HG03565 (cell line): Measurements from ENCODE around the gene PTPRF.
"Not testable (repeated sequence)": the region's sequence is repeated elsewhere in the genome, so short reads cannot be mapped to it uniquely, and the experiment has no call there.

Experiments used
- ATAC-seq: cut with Tn5 transposase; IDR thresholded peaks from one replicate; pipeline ENCODE4 v1.9.1; 2021; ENCODE audit warnings: mild to moderate bottlenecking, moderate library complexity; ENCODE audit not compliant: unreplicated experiment

The PTPRF gene

GRCh38 chr1:43530483-43531106 lies at the start of gene PTPRF:
Gene PTPRF (plus strand): TSS chr1:43530883. CDS start chr1:43545076, 14,193 bp downstream.
- no peak for ATAC-seq

- ATAC-seq, result no peak
Measured at GRCh38 chr1:43481491-43481890, 49.2 kb upstream of the PTPRF start.

- no peak for ATAC-seq
Measured at GRCh38 chr1:43482215-43482614, 48.5 kb upstream of the PTPRF start.

- ATAC-seq, result no peak
Measured at GRCh38 chr1:43484367-43484766, 46.3 kb upstream of the PTPRF start.

- no peak for ATAC-seq
Measured at GRCh38 chr1:43488165-43488564, 42.5 kb upstream of the PTPRF start.

- no peak for ATAC-seq
Measured at GRCh38 chr1:43491061-43491460, 39.6 kb upstream of the PTPRF start.

GRCh38 chr1:43492826-43493225 lies 37.9 kb upstream of the PTPRF start:
- no peak for ATAC-seq

DNA sequence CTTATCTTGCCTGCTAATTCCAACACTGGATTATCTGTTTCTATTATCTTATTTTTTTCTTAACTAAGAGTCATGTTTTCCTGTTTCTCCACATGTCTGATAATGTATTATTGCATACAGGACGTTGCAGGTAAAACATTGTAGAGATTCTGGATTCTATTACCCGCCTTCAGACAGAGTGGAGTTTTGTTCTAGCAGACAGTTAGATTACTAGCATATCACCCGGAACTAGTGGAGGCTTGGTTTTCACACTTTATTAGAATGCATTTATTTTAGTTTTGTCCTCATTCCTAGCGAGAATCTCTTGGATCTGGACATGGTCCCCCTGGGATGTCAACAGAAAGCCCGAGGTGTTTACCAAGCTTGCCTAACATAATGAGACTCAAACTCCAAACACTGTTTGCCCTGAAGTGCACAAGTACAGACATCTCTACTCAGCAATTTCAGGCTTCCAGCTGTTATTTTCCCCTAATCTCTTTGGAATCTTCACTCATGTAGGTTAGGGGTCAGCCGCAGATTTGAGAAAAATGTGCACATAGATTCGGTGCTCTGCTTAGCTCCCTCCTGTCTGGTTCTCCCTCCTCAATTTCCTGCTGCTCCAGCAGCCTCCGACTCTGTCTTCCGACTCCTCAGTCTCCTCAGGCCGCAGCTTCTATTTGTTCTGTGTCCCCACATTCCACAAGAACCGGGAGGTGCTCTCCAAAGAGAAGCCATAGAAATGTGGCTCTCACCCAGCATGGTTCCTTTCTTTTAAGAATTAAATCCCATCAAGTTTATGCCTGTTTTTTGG lies 36.8 kb upstream of the PTPRF start:
- no peak for ATAC-seq

GRCh38 chr1:43495204-43495603 lies 35.5 kb upstream of the PTPRF start:
- ATAC-seq, result no peak

DNA sequence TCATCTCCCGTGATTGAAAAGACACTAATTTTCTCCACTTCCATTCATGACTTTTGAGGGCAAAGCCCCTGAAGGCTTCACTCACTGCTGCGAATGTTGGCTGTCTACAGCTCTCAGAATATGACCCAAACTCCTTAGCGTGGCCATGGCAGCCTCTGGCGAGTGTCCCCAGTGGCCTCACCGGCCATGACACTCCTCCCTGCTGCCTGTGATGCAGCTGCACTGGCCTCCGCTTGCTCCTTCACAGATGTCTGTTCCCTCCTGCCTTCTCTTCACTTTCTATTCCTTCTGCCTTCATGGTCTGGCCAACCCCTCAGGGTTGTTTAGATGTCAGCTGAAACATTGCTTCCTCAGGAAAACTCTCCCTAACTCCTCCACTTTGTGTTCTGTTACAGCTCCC lies 30.8 kb upstream of the PTPRF start:
- ATAC-seq, result no peak

GRCh38 chr1:43501806-43502205 lies 28.9 kb upstream of the PTPRF start:
- ATAC-seq, result not testable (repeated sequence)

DNA sequence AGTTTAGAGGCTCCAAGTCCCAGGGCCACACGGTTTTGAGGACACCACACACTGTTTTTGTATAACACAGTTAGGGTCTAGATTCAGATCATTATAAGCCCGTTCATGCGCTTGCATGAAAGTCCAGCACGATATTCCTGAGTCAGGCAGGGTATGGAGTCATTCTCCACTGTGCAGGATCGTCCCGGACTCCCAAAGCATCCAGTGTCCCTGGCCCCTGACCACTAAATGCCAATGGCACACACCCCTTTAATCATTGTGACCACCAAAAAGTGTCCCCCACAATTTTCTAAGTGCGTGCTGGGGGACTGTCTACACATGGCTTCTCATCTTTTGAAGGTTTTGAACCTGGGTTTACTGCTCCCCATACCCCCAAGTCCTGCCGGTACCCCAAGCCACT lies 27.1 kb upstream of the PTPRF start:
- ATAC-seq, result no peak

DNA sequence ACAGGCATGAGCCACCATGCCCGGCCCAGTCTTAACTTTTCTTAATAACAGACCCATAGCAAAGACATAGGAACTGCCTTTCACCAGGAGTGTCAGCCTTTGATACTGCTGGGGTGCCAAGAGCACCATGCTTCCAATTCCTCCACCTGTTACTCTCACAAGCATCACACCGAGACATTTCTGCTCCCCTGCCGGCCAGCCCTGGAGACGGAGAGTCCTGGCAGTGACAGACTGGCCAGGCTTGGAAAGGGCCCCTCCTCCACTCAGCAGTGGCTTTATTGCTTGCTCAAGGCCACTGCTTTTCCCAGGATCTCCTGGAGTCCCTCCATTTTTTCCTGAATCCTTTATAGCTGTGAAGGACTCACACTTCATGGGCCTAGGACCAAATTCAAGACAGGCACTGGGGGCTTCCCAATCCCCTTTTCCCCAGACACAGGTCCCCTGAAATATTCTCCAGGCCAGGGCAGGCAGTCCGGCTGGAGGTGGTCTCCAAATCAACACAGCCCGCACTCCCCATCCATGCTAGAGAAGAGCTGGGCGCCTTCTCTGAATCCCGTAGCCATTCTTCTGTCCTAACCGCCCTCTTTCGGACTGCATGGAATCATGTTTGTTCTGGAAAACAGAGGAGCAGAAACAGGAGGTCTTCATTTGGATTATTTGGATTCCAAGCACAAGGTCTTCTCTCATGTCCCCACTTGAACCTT lies 25.5 kb upstream of the PTPRF start:
- ATAC-seq, result no peak

- no peak for ATAC-seq
Measured at GRCh38 chr1:43506233-43506632, 24.4 kb upstream of the PTPRF start.

DNA sequence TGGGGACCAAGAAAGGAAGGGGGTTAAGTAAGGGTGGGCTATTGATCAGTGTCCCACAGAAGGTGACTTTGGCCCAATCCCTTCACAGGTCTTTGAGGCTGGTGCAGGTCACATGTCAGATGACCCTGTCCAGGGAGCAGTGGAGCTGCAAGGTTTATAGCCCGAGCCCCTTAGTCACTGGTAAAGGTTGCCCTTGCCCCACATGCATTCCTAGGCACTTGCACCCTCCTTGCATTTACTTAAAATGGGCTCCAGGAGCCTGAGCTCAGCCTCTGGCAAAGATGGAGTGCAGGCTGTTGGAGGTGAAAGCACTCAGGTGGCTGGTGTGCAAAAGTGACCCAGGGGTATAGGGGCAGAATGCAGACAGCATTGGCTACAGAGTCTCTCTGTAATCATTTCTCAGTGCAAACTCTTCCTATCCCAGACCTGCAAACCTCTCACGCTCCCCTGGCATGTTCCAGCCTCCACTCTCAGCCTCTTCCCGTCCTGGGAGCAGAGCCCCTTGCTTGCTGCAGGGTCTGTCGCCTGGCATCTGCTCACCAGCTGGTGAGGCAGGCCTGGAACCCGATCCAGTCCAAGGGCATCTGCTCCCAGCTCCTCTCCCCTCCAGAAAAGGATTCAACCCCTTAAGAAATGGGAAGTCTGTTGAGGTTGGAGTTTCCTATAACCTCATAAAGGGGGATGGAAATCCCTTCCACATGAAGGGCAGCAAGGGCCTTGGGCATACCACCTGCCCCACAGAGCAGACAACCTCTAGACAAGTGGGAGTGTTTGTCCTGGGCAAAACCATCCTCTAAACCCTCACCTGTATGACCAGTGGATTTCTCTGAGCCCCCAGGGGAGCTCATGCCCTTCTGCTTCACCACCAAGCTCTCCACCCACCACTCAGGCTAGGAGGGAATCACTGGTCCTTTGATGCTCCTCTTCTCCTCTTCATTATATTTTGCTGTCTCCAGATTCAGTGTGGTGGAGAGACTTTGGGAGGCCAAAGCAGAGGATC lies 23.1 kb upstream of the PTPRF start:
- ATAC-seq, result no peak

- no peak for ATAC-seq
Measured at GRCh38 chr1:43509007-43509739, 21.5 kb upstream of the PTPRF start.

DNA sequence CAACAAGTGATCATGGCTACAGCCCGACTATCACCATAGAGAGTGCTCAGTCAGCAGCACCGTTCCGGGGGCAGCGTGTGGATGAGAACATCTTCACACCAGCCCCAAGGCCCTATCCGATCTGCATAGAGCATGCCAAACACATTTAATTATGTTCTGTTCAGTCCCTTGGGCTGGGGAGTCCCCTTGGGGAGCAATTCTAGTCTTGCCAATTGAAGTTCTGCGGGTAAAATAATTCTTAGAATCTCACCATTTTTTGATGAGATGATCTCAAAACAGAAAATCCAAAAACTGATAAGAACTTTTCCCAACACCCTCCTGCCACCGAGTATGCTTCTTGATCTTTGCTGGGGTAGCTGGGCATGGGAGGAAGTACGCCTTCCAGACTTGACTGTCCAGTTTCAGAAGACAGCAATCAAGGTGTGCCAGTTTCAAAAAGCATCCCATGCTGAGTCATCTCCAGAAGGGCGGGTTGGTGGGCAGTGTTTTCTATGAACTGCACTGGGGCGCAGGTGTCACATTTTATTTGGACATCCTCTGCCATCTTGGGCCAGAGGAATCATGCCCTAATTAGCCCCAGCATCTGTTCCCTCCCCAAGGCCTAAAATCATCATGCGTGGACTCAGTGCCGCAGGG lies 20.8 kb upstream of the PTPRF start:
- no peak for ATAC-seq

GRCh38 chr1:43510621-43511020 lies 20.1 kb upstream of the PTPRF start:
- ATAC-seq, result no peak

GRCh38 chr1:43511394-43511793 lies 19.3 kb upstream of the PTPRF start:
- no peak for ATAC-seq

DNA sequence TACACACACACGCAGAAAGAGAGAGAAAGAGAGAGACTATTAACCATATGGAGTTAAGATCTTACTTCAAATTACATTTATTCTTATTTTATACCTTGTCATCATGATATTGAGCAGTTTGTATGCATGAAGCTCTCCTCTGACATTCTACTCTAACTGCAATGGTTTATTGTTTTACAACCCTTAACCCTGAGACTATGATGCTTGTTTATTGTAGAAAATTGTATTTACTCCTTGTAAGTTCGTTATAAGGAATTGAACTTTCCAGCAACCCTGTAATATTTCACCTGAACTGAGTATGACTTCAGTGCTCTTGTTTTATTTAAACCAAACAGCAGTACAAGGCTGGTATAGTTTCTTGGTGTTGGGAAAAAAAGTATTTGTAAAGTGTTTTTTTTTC lies 18.6 kb upstream of the PTPRF start:
- ATAC-seq, result no peak
